Activated CD8-positive, alpha-beta memory T cell treated with anti-CD3 and anti-CD28 coated beads, Interleukin-2, amount 50 U/mL, for 1 hour (primary cell): ENCODE results near the gene IQCN.

ENCODE experiments used
- DNase-seq: peaks from one replicate; pipeline ENCODE4 v3.0.0-alpha.2; 2020; ENCODE audit errors: extremely low read depth

Gene IQCN

DNA sequence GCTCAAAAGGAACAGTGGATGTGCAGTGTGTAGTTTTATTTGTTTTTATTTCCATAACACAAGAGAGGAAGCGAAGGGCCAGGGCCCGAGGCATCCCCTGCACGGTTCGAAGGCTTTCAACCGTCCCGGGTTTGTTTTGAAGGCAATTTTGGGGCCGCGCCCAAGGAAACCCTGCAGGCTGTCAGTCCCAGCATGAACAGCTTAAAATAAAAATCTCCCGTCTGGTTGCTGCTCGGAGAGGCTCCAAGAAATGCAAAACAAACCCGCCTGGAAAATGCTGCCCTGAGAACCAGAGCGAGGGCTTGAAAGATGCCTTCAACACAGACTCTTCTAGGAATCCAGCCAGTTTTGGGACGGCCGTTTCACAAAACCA is 32.6 kb upstream of the IQCN start:
- no peak for DNase-seq

DNA sequence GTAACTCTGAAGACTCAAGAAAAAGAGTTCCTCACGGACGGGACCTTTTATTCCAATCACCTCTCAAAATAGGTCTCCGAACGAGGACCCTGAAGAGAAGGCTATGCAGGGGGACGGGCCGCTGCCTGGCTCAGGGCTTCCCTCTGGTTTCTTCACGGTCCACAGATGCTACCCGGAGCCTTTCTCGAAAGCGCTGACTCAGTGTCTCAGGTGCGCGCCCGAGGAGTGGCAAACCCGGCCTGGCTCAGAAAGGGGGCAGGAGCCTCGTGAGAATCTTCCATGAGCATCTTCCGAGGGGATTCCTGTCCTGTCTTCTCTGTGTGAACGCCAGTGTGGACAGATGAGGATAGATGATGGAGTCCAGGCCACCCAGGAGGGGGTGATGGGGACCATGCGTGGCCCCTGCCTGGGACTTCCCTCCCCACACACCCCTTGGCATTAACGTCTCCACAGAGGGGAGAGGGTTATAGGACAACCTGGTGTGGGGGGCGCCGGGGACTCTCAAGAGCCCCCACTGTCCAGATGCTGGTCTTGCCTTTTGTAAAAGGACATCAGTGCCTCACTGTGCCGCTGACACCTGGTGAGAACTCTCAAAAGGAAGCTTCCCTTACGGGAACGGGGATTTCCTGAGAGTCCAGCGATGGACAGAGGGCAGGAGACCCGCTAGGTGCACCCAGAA is 32.1 kb upstream of the IQCN start:
- no peak for DNase-seq

DNA sequence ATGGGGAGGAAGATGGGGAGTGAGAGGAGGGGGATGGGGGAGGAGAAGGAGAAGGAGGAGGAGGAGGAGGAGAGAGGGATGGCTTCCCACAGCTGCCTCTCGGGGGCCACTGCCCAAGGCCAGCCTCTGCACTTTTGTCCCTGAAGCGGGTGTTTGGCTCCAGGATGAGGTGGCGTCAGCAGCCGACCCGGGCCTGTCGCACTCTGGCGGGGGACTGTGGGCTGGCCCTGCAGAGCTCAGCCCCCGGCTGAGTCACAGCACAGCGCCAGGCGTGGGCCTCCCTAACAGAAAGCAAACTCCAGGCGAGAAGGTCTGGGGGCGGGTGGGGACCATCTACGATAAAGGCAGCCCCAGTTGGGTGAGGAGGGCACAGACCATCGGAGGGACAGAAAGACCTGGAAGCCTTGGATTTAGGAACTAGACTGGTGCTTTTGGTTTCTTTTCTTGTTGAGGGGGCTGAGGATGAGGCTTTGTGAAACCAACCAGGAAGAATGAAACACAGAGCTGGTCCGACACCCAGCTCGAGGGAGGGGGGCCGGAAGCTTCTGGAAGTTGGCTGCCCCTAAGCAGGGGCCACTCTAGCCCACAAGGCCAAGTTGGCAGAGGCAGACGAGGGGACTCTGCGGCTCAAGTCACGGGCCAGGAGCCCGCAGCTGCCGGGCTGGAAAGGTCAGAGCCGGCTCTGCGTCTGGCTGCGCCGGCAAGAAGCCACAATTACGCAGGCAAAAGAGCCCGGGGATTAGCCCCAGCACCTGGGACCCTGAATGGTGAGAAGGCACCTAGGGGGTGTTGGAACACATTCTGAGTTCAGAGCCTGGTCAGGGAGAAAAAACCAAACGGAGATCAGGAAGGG is 30.4 kb upstream of the IQCN start:
- peak; percentile 74 for DNase-seq

DNA sequence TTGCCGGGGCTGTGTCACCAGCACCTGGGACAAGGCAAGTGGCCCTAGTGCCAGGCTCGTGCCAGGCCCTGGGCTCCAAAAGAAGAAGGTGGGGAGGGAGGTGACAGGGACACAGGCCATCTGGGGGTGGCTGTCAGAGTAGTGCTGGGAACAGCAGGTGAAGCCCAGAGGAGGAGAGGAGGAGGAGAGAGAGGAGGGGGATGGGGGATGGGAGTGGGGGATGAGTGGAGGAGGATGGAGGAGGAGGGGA is 29.9 kb upstream of the IQCN start:
- no peak for DNase-seq

DNA sequence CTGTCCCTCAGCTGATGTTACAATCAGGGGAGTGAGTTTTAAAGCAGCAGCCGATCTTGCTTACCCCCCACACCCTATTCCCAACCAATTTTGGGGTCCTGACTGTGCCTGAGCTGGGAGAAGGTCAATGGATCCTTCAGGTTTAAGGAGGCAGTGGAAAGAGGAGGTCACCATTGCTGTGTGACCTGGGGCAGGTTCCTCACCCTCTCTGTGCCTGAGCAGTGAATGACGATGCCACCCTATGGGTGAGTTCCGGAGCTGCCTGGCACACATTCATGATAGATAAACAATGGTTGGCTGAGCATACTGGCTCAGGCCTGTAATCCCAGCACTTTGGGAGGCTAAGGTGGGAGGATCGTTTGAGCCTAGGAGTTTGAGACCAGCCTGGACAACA is 27.5 kb upstream of the IQCN start:
- no peak for DNase-seq

DNA sequence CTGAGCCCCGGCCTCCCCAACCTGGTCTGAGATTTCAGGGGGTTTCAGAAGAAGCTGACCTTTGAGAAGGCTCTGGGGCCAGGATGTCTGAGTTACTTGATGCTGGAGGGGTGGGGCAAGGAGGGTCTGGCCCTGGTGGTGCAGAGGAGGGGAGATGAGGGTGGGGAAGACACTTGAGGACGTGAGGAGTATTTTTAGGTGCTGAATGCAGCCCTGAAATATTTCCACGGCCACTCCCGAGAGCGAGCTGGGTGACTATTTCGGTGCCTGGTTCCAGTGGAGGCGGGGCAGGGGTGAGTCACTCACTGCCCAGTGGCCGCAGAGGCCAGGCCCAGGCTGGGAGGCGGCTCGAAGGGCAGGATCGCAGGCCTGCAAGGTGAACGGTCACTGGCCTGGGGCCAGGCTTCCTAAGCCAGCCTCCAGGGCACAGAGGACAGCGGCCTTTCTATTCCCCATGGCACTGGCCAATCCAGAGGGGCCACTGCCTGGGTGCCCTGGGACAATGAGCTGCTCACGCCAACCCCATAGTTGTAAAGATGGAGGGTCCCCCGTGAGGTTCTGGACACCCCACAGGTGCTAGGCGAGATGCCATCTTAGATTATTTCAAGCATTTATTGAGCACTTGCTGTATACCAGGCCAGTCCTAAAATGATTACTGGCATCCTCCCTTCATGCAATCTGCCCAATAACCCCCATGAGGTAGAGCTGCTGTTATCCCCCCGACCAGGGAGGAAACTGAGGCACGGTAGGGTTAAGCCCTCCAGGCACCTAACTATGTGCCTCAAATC is 26.9 kb upstream of the IQCN start:
- DNase-seq = no peak

DNA sequence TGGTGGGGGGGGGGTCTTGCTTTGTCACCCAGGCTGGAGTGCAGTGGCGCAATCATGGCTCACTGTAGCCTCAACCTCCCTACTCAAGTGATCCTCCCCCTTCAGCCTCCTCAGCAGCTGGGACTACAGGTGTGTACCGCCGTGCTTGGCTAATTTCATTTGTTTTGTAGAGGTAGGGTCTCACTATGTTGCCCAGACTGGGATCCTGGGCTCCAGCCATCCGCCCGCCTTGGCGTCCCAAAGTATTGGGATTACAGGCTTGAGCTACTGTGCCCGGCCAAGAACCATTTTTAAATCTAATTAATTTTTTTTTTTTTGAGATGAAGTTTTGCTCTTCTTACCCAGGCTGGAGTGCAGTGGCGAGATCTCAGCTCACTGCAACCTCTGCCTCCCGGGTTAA is 25.4 kb upstream of the IQCN start:
- DNase-seq = no peak

DNA sequence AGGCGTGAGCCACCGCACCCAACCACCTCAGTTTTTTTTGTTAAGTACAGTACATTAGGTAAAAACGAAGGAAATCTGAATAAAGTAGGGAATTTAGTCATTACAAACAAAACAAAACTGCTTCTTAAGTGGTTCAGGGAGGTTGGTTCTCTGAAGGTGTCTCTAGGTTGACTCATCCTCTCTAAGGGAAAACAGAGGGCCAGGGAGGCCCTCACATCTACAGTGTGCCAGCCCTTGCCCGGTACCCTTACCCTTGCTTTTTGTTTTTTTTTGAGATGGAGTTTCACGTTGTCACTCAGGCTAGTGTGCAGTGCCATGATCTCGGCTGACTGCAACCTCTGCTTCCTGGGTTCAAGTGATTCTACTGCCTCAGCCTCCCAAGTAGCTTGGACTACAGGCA is 24.3 kb upstream of the IQCN start:
- no peak for DNase-seq

DNA sequence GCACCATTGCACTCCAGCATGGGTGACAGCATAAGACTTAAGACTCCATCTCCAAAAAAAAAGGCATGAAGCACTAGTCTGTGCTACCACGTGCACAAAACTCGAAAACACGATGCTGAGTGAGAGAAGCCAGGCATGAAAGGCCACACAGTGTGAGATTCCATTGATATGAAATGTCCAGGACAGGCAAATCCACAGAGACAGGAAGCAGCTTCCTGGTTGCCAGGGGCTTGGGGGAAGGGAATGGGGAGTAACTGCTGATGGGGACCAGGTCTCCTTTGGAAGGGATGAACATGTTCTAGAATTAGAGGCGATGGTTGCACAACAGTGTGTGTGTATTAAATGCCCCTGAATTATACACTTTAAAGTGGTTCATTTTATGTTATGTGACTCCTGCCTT is 23.1 kb upstream of the IQCN start:
- DNase-seq = no peak

DNA sequence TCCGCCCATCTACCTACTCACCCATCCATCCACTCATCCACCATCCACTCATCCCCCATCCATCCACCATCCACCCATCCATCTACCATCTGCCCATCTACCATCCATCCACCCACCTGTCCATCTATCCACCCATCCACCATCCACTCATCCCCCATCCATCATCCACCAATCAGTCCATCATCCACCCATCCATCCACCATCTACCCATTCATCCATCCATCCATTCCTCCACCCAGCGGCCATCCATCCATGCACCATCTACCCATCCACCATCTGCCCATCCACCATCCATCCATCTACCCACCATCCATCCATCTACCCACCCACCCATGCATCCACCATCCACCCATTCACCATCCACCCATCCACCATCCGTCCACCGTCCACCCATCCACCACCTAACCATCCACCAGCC is 20.8 kb upstream of the IQCN start:
- no peak for DNase-seq

DNA sequence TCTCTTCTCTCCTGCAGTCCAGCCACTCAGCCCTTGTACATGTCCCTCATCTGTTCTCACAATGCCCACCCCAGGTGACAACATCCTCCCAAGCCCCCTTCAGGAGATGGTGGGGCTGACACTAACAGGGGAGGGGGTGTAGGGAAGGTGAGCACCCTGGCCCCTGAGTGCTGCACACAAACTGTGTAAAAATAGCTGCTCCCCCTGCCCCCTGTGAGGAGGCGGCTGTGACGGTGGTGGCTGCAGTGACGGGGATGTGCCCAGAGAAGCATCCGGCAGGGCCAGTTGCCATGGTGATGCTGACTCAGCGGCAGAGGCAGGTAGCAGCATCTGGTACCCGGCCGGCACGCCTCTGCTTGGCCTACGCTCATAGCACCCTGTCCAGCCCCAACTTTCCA is 20.2 kb upstream of the IQCN start:
- peak; percentile 97 for DNase-seq

DNA sequence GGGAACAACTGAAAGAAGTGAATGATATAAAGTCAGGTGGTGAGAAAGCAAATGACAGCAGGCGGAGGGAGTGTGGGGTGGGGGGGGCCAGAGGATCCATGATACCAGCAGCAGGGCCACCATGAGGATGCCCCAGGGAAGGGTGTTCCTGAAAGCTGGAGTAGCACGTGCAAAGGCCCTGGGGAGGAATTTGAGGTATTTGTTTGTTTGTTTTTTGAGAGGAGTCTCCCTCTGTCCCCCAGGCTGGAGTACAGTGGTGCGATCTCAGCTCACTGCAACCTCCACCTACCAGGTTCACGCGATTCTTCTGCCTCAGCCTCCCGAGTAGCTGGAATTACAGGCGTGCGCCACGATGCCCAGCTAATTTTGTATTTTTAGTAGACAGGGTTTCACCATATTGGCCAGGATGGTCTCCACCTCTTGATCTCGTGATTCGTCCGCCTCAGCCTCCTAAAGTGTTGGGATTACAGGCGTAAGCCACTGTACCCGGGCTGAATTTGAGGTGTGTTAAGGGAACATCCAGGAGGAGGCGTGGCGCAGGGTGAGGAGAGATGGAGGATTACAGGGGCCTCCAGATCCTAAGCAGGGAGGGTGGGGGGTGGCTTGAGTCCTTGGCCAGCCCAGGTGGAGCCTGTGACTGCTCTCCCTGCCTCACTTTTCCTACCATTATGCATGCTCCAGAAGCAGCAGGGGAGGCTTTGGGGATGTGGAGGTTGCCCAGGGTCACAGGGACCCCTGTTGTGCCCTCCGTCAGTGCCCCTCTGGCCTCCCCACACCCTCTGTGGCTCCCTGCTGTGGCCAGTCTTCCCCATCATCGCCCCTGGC is 19.6 kb upstream of the IQCN start:
- no peak for DNase-seq

DNA sequence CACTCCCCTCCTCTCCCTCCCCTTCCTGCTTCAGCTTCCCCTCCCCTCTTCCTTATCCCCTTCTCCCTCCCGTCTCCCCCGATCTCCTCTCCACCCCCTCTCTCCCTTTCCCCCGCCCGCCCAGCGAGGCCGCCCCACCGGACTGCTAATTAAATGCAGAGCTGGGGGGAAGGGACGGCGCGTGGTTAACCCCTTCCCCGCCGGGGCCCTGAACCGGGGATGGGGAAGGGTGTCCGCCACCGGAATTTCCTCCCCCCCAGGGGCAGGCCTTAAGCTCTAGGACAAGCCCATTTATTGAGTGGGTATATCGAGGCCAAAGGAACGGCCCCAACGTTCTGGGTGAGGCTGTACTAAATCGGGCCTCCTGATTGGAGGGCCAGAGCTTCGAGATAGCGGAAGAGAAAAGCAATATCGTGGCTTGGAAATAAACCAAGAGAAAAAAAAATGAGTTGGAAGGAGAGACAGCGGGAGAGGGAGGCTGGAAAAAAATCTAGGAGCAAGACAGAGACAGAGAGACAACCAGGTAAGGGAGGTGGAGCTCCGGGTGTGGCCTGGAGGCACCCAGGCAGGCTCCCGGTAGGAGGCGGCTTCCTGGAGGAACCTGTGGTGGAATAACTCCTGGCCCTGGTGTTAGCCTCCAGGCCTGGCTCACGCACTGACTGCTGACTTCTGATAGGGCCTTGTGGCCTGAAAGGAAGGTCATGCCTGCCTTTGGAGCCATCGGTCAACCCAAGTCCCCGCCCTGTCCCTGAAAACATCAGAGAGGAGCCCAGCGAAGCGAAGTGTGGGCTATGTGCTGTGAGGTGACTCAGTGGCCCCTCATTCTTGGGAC is 18.8 kb upstream of the IQCN start:
- DNase-seq = no peak

DNA sequence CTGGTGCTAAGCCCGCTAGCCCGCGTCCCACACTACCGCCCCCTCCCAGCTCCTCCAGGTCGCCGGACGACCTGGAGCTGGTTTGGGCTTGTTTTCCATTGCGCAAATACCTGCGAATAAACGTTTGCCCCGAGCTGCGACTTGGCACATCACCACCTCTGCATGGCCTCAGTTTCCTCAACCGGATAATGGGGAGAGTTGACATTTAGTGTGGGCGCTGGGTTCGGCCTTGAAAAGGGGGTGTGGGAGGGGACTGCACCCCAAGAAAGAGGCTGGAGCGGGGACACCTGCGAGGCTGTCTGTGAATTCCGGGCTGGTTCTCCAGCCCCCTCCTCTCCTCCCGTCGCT is 18.2 kb upstream of the IQCN start:
- no peak for DNase-seq

DNA sequence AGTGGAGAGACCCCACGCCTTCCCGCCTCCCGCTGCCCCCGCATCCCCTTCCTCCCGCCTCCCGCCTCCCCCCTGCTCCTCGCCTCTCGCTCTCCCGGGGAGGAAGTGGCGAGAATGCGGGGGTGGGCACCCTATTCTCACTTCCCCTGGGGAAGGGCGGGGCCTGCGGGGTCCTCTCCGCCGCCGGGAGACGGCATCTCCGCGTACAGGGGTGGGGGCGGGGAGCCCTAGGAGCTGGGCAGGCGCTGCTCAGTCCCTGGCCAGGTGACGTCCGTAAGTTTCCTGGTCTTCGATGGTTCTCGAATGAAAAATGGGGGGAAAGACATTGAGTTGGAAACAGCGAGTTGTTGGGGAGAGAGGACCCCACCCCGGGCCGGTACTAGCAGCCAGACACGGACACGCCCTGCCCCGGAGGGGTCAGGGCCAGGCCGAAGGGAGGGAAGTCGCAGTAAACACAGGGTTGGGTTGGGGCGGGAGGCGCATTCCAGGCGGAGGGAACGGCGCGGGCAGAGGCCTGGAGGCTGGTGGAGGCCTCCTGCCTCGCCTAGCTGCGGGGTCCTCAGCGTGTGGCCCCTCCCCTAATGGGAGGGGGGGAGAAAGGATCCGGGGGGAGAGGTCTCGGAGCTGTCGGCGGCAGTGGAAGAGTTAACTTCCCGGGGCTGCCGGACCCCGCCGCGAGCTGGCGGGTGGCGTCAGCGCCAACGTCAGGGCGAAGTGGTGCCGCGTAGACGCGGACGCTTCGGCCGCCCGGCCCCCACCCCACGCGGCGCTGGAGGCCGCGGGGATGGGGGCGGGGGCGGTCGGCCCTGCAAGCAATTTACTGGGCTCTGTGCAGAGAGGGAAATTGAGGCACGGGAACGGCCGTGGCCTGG is 17.6 kb upstream of the IQCN start:
- DNase-seq = no peak

DNA sequence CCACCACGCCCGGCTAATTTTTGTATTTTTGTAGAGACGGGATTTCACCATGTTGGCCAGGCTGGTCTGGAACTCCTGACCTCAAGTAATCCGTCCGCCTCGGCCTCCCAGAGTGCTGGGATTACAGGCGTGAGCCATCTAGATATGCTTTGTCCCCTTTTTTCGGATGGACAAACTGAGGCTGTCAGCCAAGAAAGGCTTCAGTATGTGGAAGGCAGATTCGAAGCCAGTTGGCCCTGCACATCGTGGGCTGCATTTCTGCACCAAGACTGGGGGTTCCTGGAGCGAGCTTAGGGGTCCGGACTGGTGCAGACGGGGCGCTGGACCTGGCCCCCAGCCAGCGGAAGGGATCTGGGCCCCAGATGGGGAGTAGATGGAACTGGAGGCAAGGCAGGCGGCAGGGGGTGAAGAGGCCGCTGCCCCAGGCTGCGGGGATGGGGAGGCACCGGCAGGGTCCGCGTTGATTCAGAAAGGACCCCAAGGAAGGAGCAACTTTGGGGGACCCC is 16.8 kb upstream of the IQCN start:
- no peak for DNase-seq

DNA sequence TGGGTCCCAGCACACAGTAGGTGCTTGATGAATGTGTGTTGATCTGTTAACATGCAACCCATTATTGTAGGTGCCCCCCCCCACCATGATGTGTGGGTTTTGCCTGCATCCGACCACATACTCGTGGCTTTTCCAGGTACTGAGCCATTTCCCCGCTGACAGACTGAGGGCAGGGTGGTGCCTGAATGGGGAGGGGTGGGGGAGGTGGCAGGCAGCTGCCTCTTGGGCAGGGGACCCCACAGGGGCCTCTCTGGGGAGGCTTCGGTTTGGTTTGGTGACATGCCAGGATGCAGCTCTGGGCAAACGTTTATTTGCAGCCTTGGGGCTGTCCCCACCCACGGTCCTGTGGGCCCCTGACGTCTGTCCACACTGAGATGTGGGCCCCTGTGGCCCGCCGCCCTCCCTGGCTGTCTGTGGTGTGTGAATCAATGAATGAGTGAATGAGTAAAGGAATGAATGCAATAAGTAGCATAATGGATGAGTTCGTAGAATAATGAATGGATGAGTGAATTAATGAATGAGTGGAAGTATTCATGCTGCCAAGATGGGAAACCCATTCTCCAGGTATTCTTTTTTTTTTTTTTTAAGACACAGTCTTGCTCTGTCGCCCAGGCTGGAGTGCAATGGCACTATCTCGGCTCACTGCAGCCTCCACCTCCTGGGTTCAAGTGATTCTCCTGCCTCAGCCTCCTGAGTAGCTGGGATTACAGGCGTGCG is 16.2 kb upstream of the IQCN start:
- DNase-seq = peak; percentile 79

DNA sequence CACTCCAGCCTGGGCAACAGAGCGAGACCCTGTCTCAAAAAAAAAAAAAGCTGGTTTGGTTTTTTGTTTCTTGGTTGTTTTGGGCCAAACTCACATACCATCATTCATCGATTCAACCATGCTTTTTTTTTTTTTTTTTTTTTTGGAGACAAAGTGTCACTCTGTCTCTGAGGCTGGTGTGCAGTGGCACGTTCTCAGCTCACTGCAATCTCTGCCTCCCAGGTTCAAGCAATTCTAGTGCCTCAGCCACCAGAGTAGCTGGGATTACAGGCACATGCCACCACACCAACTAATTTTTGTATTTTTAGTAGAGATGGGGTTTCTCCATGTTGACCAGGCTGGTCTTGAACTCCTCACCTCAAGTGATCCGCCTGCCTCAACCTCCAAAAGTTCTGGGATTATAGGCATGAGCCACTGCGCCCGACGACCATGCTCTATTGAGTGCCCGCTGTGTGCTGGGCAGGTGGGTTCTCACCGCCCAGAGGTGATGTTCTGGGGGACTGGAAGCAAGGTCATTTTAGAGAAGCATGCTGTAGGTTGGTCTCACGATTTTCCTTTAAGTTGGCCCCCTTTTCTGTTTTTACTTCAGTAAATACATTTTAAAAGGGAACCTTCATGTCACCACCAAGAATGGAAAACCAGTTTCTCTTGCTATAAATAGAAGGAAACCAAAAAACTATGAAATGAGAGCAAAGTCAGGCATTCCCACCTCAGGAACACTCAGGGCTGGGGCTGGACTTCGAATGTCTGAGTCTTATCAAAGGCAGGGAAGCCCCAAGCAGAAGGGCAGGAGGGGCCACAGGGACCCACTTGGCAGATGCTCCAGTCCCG is 15.4 kb upstream of the IQCN start:
- no peak for DNase-seq
